NCI-H2196 (cell line): ENCODE data around the gene COA3.

Experiments
- DNase-seq: peaks from one replicate; lab custom pipeline; 2025; ENCODE audit not compliant: unreplicated experiment; lab: John Stamatoyannopoulos, UW

The COA3 gene

DNA sequence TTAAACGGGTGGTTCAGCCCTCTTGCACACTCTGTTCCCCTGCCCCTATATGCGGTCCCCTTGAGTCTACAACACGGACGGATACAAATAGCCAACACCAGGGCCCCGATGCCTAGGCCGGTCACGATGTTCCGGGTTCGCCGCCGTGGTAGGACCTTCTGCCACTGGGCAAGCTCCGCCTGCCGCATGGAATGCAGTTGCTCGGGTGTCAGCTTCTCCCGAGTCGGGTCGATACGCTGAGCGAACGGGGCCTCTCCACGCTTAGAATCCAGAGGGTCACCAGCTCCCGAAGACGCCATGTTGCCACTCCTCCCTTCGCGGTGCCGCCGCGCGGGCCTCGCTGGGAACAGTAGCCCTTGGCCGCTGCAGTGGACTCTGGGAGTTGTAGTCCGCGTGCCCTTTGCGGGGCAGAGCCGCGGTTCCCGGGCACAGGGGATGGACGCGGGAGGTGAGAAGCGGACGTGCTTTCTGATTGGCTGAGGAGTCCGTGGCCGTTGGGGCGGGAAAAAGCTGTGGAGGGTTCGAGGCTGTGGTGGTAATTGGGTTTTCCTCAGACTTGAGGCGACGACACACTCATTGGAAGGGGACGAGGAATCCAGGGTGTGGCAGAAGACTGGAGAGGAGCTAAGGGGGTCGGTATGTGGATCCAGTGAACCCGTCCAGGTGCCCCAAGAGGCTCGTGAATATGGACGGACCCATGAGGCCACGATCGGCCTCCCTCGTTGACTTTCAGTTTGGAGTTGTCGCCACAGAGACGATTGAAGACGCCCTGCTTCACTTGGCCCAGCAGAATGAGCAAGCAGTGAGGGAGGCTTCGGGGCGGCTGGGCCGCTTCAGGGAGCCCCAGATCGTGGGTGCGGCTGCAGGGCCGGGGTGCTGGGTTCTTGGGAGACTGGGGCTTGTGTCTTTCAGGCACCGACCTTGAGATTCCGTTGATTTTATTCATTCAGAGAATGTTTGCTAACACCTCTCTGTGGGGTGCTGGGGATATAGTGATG lies at the start of gene COA3, which contains the start of gene CNTD1:
Gene COA3 (minus strand): TSS at position 322 of the 998 bp plus-strand sequence. CDS start 23 bp downstream, at position 299.
Gene CNTD1 (plus strand): TSS at position 479 of the 998 bp plus-strand sequence. CDS start 207 bp downstream, at position 686.
- DNase-seq, result peak; percentile 77

DNA sequence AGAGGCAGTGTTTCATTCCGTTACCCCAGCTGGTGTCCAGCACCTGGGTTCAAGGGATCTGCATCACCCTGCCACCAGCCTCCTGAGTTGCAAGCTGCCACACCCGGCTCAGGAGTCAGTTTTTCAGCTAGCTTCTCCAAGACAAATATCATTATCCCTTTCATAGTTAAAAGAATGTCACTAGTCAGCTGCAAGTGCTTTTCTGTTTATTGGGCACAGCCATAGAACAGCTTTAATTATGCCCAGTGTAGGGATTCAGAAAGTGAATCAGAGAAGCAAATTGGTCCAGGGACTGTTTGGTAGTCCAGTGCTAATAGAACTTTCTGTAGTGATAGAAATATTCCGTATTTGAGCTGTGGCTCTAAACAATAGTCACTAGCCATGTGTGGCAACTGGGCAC lies 49.6 kb upstream of the COA3 start:
- DNase-seq, result no peak

- DNase-seq, result no peak
These were observed 48.2 kb upstream of the COA3 start for GRCh38 chr17:42846594-42847280.

GRCh38 chr17:42845918-42846593 lies 47.6 kb upstream of the COA3 start:
- DNase-seq, result no peak

- no peak for DNase-seq
These were observed 47.0 kb upstream of the COA3 start for GRCh38 chr17:42845556-42845917.

GRCh38 chr17:42844761-42845555 lies 46.5 kb upstream of the COA3 start:
- no peak for DNase-seq

- no peak for DNase-seq
These were observed 45.8 kb upstream of the COA3 start, which contains the start of gene AOC2 for GRCh38 chr17:42844271-42844670. Gene AOC2, plus strand, starts transcription at chr17:42844580. Its CDS starts 47 bp downstream, at chr17:42844627.

DNA sequence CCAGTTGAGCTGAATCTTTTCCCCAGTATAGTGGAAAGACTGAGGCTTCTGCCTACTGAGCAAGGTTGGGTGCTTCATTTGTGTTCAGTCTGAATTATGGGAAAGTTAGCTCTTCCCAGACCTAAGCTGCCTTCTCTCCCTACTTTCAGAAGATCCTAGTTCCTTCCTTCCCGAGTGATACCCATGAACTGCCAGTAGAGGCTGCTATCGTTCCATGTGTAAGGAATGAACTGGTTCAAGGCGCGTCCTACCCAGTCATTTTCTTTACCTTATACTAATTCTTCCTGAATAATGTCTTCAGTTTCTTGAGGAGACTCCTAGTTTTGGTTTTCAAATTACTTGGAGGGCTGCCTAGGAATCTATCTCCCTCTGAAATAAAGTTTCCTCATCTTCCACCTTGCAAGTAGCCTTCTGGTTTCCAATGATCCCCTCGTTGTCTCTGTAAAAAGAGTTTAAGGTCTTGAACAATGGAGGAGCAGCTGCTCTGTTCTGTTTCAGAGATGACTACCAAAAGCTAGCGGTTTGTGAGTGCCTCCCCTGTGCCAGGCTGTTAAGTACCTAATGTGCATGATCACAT lies 44.9 kb upstream of the COA3 start:
- DNase-seq, result peak; percentile 27

DNA sequence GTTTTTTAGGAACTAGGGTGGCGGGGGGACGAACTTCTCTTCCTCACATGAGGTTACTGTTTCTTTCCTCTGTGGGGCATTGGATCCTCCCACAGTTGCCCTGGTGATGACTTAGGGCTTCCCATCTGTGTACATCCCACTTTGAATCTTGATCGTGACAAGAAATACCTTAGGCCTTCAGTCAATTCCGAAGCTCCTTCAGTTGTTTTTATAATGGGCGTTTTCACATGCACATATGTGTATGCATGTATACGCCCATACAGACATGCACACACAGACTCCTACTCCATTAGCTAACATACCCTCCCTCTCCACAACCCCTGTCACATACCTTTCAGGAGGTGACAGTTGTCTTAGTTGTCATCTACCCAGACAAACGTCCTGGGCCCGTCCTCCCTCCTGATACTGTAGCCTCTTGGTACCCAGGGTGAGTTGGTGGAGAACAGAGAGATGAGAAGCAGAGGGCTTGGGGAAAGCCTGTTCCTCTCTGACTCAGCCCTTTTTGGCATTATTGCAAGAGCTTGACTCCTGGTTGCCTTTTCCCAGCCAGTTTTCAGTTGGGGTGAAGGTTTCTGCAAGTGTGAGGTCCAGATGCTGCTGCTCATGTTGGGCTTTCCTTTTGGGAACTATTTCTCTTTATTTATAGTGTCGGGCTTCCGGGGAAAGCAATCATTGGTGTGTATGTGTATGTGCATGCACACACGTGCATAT lies 43.6 kb upstream of the COA3 start:
- no peak for DNase-seq

DNA sequence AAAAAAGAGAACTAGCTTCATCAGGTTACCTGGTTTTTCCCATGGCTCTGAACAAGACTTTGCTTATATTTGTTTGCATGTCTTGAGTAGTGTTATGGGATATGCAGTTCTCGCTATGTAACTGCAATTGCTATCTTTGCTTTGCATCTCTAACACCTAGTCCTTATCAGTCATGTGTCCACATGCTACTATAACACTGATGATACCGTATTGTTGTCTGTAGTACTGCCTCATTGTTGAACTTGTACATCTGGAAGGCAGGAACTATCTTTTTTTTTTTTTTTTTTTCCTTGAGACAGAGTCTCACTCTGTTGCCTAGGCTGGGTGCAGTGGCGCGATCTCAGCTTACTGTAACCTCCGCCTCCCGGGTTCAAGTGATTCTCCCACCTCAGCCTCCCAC lies 37.2 kb upstream of the COA3 start:
- no peak for DNase-seq

DNA sequence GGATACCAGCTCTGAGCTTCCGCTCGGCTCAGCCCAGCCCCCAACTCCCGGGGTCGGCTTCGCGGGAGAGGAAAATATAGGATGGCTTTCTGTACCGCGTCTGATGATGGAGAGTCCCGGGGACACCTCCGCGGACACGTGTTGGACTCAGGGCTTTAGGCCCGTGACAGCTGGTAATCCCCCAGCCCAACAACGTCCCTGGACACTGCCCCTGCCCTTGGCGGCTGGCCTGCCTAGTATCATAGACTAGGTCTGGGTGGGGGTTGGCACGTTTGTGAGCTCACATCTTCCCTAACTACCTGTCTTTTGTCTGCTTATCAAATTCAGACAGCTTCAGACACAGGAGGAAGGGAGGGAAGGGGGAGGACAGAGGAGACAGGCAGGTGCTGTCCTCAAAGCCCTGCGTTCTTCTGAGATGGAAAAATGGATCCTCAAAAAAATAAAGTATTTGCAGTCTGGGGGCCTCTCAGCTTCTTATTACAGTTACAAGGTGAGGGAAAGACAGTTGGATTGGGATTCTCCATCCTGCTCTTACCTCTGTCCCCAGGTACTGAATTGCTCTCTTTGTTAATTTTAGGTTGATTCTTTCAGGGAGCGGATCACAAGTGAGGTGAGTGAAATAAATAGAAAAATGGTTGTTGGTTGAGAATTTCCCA lies 35.4 kb upstream of the COA3 start:
- no peak for DNase-seq

DNA sequence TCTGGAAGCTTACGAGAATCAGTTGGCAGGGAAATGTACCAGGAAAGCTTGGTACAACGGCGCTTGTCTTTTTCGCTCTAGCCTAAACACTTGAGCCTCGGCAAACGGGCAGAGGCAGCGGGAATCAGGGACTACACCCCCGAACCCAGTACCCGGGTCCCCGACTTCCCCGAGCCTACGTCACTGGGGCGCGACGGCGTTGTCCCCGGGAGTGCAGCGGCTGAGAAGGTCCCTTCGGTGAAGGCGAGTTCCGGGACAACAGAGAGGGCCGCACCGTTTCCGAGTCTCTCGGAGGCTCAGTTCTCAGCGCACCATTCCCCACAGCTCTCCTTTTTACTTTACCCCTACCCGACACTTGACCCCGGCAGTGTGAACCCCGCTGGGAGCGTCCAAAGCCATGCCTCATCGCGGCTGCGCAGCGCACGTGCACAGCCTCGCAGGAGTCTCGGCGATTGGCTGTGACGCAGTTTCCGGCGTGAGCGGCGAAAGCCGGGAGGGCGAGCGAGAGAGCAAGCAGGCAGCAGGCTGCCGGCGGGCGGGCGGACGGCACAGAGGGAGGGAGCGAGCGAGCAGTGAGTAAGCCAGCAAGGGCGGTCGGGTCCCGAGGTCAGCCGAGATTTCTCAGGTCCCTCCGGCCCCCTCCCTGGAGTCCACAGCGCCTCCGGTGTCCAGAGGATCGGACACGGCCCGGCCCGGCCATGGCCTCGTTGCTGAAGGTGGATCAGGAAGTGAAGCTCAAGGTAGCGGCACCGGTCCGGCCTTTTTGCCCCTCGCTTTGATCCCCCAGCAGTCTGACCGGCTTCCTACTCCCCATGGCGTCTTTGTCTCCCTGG lies 34.6 kb upstream of the COA3 start, which contains the start of gene PSME3:
Gene PSME3 (plus strand): TSS at position 464 of the 833 bp plus-strand sequence. CDS start 235 bp downstream, at position 699.
- DNase-seq, result peak; percentile 82

DNA sequence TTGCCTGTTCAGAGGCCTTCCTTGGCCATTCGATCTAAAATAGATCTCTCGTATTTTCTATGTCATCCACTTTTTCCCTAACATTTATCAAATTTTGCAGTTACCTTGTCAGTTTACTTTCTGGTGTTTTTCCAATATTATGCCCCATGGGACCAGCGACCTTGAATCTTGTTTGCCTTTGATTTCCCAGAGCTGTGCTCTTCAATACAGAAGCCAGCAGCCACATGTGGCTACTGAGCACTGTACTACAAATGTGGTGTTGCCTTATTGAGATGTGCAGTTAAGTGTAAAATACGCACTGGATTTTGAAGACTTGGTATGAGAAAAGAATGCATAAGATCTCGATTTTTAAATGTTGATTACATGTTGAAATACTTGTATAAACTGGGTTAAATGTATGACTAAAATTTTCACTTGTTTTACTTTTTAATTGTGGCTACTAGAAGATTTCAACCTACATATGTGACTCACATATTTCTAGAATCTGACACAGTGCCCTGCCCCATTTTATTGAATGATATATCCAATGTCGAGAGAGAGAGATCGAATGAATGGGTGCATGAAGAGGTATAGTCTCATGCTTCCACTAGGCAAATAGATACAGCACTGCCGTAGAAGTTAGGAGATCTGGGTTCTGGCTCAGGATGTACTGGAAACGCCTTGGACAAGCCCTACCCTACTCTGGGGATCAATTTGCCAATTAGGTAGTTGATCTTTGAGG lies 33.9 kb upstream of the COA3 start:
- DNase-seq, result no peak

GRCh38 chr17:42830971-42831370 lies 32.5 kb upstream of the COA3 start:
- DNase-seq, result no peak

DNA sequence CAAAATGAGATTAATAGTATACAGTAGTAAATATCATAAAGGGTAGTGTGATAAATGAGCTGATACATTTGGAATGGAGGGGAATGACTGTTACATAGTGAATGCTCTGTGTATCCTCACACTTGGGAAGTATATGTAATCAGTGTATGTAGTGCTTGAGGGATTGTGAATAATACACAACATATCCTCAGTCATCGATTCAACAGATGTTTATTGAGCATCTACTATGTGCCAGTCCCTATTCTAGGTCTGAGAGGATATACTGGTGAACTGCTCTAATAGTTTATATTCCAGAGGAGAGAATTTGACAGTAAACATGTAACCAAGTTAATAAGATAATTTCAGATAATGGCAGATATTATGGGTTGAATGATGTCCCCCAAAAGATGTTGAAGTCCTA lies 29.0 kb upstream of the COA3 start:
- DNase-seq, result no peak

GRCh38 chr17:42821176-42821575 lies 22.7 kb upstream of the COA3 start:
- DNase-seq, result no peak

DNA sequence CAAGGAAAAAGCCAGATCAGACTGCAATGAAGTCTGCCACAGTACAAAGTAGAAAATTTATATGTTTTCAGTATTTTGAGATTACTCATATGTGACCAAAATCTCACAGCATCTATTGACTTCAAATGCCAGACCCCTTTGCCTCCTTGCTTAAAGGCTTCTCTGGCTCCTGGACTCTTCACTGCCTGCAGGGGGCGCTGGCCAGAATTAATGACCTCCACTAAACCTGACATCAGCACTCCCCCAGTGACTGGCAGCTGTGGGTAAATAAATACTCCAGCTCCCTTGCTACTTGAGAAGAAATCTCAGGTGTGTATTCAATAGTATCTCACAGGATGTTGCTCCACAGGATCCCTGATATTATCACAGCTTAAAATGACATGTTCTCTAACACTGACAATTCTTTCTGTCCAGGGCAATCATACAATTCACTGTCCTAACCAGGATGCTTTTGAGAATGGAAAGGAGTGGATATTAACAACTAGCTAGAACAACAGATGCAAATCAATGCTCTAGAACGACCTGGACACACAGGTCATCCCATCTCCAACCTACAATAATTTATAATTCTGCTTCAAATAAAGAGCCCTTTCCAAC lies 21.5 kb upstream of the COA3 start:
- peak; percentile 49 for DNase-seq
